Stomach (tissue), 4 donors: ENCODE results near the gene PCARE.

Experiments used
- EP300 ChIP-seq: sonication (generic); formaldehyde crosslinking; IDR thresholded peaks from one replicate; pipeline ENCODE4 v1.6.1; 2017; ENCODE audit warnings: antibody characterized with exemption
- POLR2A ChIP-seq, 4 donors: fragments of 450-650 bp; IDR thresholded peaks; one replicate each; pipeline ENCODE4 v1.6.1; 2016; ENCODE audit warnings: antibody characterized with exemption in 4 of 4, control low read depth in 2 of 4, mild to moderate bottlenecking in 1 of 4, moderate library complexity in 1 of 4
- POLR2AphosphoS5 ChIP-seq, 3 donors: sonication (generic); formaldehyde crosslinking; IDR thresholded peaks; one replicate each; pipeline ENCODE4 v1.6.1; 2016; ENCODE audit warnings: antibody characterized with exemption in 3 of 3
- TF ChIP-seq, protein P1 (sequence below), 7 experiments: fragments of 450-650 bp in 4 of 7; fragments of 200-600 bp in 3 of 7; sonication (generic) in 3 of 7; IDR thresholded peaks; one replicate each; pipeline ENCODE4 v1.5.1; 2016 to 2019; ENCODE audit warnings: antibody characterized with exemption in 7 of 7, control low read depth in 2 of 7, mild to moderate bottlenecking in 1 of 7

DNA sequence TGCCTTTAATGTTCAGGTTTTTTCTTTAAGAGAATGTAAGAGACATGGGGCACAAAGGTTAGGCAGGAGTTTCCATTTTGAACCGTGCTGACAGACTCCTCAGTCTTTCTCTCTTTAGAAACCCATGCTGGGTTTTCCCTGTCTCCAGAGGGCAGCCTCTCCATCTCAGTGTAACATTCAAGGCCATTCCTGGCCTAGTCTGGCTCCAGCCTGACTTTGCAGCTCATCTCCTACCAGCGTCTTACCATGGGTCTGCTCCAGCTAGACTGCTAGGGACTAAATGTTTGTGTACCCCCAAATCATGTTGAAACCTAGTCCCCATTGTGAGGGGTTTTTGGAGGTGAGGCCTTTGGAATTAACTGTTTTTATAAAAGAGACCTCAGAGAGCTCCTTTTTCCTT is 31.1 kb upstream of the PCARE start:
- TF ChIP-seq, protein P1, sequence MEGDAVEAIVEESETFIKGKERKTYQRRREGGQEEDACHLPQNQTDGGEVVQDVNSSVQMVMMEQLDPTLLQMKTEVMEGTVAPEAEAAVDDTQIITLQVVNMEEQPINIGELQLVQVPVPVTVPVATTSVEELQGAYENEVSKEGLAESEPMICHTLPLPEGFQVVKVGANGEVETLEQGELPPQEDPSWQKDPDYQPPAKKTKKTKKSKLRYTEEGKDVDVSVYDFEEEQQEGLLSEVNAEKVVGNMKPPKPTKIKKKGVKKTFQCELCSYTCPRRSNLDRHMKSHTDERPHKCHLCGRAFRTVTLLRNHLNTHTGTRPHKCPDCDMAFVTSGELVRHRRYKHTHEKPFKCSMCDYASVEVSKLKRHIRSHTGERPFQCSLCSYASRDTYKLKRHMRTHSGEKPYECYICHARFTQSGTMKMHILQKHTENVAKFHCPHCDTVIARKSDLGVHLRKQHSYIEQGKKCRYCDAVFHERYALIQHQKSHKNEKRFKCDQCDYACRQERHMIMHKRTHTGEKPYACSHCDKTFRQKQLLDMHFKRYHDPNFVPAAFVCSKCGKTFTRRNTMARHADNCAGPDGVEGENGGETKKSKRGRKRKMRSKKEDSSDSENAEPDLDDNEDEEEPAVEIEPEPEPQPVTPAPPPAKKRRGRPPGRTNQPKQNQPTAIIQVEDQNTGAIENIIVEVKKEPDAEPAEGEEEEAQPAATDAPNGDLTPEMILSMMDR (IDR thresholded peaks at IDR 0.05) = no peak
- TF ChIP-seq EP300 (no peak), POLR2AphosphoS5 (IDR thresholded peaks at IDR 0.05) (no peak), POLR2A (IDR thresholded peaks at IDR 0.05) (no peak)
